Left cardiac atrium (tissue), 4 donors: ENCODE measurements around the gene FYB1. TPM values are rescaled to one million over a fixed set of nuclear protein-coding genes. Genes with fewer than 3 reads are reported as not detected.

Experiments used
- ATAC-seq, 2 donors: fragments of 200-7000 bp; cut with Tn5 transposase; one replicate each; pipeline ENCODE4 v1.9.1; 2020; ENCODE audit warnings: mild to moderate bottlenecking in 2 of 2, moderate library complexity in 2 of 2
- DNase-seq: peaks from one replicate; pipeline ENCODE4 v3.0.0-alpha.2; 2020
- intact Hi-C, 2 donors: fragments of 100-400 bp; cut with DNase I; formaldehyde crosslinking; loops; one replicate each; pipeline versions ENCODE4 v1.14.1 to v1.15.1; 2022 to 2023
- total RNA-seq, 2 donors: library from RNA; stranded (reverse); fragmentation: NEBNext Ultra II Directional; extraction: Animal tissue kit (Norgen Biotek cat#: 25700); gene quantifications; one replicate each; pipeline ENCODE4 v1.2.1, GENCODE V29; 2021
- donor health status: DM: no; HTN: yes; CAD: no.
- donor health status: DM: no; HTN: yes; CAD: no; lungs with severe emphysema.
- donor health status: DM: yes; HTN: yes; CAD: no.
- donor health status: Dilated cardiomyopathy.

The FYB1 gene
- total RNA-seq, 2 donors from 2014 or later: 5.0 to 13.4 TPM

- ATAC-seq (no peak), DNase-seq (no peak)
- intact Hi-C loops: no loop called here
These were observed 5.7 kb downstream of the FYB1 start for GRCh38 chr5:39213447-39214207.

- intact Hi-C loops: no loop called here
- ATAC-seq: no peak
- no peak for DNase-seq
These were observed 7.6 kb downstream of the FYB1 start for GRCh38 chr5:39211773-39212172.

- intact Hi-C loops: no loop called here
- DNase-seq (peak; percentile 29), ATAC-seq (peak; percentile 48 to 68)
These were observed 9.4 kb downstream of the FYB1 start for GRCh38 chr5:39209924-39210323.

- intact Hi-C loops: no loop called here
- no peak for ATAC-seq
- no peak for DNase-seq
These were observed 10.9 kb downstream of the FYB1 start for GRCh38 chr5:39208471-39208870.

DNA sequence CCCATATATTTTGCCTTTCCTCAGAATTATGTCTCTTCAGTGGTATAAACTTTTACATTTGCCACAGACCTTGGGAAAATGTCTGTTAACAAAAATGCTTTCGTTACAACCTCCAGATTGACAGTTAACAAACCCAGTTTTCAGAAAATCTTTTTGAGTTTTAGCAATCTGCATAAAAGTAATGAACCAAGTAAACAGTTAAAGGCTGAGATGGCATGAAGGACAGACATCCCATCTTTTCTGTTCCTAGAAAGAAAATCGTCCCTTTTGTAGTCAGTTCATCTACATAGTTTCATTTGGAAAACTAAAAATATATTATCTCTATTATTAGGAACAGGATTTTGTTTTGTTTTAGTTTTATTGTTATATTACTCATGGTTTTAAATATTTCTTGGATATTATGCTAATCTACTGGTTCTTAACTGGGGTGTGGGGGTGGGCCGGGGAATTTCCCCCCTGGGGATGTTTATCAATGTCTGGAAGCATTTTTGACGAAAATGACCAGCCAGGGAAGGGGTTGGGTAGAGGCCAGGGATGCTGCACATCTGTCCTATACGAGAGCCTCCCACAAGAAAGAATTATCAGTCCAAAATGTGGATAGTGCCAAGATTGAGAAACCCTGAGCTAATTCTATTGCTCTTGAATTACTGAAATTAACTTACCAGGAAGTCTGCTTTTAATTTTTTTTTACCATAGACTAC, 11.9 kb downstream of the FYB1 start:
- ATAC-seq (no peak), DNase-seq (no peak)
- intact Hi-C loops: no loop called here

DNA sequence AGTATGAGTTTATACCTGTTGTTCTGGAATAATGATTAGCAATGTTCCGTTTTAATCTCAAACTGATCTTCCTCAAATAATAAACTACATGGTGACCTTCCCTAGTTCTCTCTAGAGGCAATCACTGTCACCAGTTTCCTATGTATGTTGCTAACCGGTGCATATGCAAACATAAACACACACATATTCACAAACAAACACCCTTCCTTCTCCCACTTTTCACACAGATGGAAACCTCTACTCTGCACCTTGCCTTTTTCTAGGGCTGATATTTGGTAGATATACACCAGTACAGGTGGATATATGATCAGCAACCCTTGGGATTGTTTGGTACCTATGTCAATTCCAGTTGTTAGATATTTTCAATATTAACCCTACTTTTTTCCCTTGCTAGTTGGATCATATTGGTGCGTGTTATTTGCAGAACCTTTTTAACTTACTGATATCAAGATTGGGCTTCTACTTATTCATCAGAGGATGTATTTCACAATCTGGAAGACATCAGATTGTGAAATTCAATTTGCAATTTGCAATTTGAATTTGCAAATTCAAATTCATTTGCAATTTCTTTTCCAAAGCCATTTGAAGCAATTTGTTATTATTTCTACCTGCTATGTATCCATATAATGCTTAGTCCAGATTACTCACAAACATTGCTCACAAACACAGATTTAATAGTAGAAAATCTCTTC, 12.6 kb downstream of the FYB1 start:
- intact Hi-C loops: no loop called here
- DNase-seq (no peak), ATAC-seq (no peak)

DNA sequence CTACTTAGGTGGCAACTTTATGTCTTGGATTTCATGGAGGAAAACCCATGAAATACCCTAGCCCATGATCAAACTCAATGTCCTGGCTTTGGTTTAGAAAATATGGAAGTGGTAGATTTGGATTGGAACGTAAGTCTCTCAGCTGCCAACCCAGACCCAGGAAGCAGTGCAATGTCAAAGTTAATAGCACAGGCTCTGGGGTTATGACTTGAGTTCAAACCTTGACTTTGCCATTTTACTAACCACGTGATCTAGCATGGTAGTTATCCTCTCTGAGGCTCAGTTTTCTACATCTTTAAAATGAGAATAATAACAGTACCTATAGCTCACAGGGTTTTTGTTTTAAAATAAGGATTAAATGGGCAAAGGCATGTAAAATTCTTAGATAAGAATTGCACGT, 13.8 kb downstream of the FYB1 start:
- intact Hi-C loops: no loop called here
- DNase-seq (no peak), ATAC-seq (no peak)

- DNase-seq: no peak
- intact Hi-C loops: no loop called here
These were observed 15.4 kb downstream of the FYB1 start for GRCh38 chr5:39203951-39204350.

DNA sequence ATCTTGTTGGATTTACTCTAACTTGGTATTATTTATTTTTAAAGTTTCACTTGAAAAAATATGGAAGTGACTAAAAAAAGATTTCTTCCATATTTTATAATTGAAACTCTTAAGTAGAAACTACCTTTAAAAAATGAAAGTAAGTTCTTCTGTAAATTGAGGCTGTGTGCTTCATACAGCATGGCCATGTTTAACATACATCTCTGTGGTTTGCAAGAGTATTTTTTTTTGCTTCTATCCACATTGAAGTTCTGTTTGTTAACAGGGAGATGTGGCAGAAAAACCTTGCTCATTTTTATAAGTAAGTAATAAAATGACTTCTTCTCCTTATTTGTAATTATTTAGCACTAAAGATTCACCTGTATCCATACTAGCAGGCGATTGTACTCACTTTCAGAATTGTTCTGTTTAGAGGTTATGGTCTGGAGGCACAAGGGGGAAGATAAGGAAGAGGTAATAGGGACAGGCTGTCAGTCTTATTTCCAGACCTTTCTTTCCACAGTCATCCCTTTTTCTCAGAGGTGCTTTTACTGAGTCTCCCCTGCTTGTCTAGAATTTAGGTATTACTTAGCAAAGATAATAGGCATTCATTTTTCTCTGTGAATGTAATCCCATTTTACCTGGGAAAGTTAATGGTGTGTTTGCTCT, 16.0 kb downstream of the FYB1 start:
- ATAC-seq (no peak), DNase-seq (no peak)
- intact Hi-C loops: no loop called here

More at GRCh38 chr5:39203951-39204350, 15.4 kb downstream of the FYB1 start:
- no peak for ATAC-seq

- DNase-seq: no peak
- ATAC-seq: peak in 1 of 2 donors; percentile 49
- intact Hi-C loops: no loop called here
These were observed 16.6 kb downstream of the FYB1 start for GRCh38 chr5:39202597-39203274.

DNA sequence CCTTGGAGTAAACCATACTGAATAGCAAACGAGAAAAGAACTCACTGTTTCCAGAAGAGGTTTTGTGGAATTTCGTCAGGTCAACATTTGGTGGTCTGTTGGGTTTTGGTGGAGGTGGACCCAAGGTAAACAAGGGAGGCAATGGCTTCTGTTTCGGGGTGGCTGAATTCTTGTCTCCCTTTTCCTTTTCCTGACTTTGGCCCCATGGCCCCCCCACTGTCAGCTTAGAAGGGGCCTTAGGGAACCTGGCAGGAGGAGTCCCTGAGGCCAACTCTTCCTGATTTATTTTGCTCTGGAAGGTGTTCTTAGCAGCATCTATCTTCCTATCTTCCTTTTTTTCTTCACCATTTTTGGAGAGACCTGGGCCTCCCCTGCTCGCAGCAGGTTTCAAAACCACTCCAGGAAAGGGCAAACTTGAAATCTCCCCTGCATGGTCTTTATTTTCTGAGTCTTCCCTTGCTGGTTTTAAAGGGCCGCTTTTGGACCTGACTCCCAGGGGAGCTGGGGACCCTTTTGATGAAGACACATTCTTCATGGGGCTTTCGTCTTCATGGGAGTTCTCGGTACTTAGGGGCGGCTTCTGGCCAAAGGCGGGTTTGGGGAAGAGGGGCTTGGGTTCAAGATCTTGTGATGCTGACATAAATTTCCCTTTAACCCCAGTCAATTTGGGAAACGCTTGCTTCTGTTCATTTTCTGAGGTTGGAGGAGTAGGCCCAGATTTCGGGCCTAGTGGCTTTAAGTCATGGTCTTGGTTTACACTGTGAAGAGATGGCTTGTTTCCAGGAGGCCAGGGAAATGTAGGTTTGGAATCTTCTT, 17.4 kb downstream of the FYB1 start:
- DNase-seq (no peak), ATAC-seq (no peak)
- intact Hi-C loops: no loop called here

- intact Hi-C loops: no loop called here
- DNase-seq (no peak), ATAC-seq (no peak)
These were observed 18.1 kb downstream of the FYB1 start for GRCh38 chr5:39201160-39201780.

DNA sequence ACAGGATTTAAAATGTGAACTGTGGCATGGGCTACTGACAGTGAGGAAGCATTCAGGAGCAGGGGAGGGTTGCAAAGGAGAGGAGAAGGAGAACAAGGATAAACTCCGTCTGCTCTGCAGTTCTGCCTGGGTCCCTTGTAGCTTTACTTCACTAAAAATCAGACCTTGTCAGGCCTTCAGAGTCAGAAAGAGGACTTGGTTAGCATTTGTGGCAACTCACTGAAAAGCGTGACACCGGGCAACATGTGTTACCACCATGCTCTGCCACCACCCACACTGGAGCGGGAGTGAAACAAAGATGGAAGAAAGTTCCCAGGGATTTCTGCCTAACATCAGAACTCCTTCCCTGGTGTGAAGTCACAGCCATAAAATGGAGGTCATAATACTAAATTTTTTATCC, 19.3 kb downstream of the FYB1 start:
- intact Hi-C loops: no loop called here

DNA sequence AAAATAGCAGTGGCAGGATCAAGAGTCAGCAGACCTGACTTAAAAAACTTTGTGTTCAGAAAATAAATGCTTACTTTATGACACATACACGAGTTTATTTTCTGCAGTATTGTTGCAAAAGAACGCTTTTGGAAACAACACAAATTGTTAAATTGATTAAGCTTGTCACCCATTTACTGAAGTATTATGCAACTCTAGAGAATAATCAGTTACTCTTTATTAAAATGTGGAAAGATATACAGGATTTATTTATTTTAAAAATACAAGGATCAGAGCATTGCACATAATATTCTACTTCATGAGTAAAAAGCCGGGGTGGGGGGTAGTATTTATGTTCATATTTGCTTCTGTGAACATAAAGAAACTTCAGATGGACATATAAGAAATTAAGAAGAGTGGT, 20.0 kb downstream of the FYB1 start:
- intact Hi-C loops: no loop called here
- DNase-seq (no peak), ATAC-seq (no peak)

More for the DNA sequence above, 19.3 kb downstream of the FYB1 start:
- no peak for ATAC-seq
- no peak for DNase-seq

DNA sequence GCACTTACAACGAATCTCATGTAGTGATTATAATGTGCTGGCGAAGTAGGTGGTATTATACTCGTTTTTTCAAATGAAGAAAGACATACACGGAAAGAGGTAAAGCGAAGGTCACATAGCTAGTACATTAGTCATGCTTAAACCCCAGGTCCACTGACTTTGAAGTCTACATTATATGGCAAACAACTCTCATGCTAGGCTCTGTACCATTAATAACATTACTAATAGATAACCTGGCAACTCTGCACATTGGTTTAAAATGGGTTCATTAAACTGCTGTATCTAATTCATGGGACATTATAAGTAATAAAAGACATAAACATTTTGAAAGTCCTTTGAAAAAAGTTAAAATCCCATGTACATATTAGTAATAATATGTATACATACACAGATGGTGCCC, 21.2 kb downstream of the FYB1 start:
- DNase-seq: no peak
- ATAC-seq: no peak
- intact Hi-C loops: no loop called here

GRCh38 chr5:39197556-39197955, 21.8 kb downstream of the FYB1 start:
- intact Hi-C loops: no loop called here
- ATAC-seq (no peak), DNase-seq (no peak)

GRCh38 chr5:39195198-39195826, 24.1 kb downstream of the FYB1 start:
- DNase-seq (no peak), ATAC-seq (no peak)
- intact Hi-C loops: no loop called here
